ENCODE data around the gene INPP5B.
"Not testable (repeated sequence)": the region's sequence is repeated elsewhere in the genome, so short reads cannot be mapped to it uniquely, and the experiment has no call there.

The INPP5B gene

DNA sequence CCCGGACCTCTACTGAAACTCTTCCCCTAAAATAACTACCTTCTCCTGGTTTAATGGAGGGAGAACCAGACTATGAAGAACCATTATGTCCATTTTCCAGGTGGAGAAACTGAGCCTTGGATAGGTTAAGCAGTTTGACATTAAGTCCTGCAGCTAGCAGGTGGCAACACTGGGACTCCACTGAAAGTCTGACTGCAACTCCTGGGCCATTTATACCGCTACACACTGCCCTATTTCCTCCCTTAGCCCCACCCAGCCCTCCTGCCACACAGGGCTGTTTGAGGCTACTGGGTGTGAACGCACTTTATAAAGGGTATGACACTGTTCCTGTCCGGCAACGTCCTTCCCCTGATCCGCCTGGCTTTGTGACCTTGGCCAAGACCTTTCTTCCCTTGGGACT lies 511 bp upstream of the INPP5B start:
- no peak for DNase-seq

DNA sequence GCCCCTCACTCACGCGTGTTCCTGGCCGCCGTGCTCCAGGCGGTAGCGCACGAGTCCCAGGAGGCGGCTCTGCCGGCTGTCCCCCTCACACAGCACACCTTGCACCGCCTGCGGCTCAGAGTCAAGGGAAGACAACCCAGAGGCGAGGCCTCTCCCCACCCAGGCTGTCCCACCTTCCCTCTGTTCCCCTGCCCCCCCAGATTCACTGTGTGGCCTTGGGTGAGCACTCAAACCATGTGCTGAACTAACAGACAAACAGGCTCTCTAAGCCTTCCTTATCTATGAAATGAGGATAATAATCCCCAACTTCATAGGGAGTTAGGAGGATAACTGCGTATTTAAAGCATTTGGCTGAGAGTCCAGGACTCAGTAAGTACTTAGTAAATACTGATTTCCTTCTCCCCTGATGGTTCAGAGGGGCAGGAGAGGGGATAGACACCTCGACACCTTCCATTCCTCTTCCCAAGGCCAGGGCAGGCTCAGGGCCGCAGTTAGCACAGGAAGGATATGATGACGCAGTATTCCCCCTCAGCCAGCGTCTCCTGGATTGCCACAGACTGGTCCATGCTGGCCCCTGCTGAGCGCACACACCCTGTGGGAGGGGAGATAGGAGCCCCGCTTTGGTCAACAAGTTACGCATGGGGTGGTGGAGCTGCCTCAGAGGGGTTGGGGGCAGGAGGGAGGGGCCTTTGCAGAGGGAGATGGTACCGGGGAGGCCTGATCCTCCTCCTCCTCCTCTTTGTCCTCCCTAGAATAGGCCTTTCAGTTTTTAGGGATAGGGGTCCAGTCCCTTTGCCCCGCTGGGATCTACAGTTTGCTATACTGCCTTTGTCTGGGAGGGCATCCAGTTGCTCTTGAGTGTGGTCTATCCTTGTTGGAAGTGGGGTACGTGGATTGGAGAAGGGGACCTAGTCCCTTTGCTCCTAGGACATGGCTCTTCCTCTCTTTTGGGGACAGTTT lies 830 bp downstream of the INPP5B start:
- no peak for DNase-seq

DNA sequence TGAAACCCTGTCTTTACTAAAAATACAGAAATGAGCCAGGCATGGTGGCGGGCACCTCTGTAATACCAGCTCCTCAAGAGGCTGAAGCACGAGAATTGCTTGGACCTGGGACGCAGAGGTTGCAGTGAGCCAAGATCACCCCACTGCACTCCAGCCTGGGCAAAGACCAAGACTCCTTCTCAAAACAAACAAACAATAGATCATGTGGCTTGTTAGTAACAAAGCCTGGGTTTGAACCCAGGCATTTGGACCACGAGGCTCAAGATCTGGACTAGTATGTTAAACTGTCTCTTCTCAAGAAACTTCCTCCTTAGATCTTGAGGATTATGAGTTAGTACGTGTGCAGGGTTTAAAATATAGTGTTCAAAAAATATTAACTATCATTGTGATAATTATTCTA lies 1.6 kb downstream of the INPP5B start:
- DNase-seq = no peak

DNA sequence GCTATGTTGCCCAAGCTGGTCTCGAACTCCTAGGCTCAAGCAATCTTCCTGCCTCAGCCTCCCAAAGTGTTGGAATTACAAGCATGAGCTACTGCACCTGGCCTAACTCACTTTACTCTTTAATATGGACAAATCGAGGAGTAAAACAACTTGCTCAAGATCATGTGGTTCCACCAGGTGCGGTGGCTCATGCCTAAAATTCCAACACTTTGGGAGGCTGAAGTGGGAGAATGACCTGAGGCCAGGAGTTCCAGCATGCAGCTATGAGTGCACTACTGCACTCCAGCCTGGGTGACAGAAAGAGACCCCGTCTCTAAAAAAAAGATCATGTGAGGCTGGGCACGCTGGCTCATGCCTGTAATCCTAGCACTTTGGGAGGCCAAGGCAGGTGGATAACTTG lies 2.0 kb downstream of the INPP5B start:
- DNase-seq = no peak

DNA sequence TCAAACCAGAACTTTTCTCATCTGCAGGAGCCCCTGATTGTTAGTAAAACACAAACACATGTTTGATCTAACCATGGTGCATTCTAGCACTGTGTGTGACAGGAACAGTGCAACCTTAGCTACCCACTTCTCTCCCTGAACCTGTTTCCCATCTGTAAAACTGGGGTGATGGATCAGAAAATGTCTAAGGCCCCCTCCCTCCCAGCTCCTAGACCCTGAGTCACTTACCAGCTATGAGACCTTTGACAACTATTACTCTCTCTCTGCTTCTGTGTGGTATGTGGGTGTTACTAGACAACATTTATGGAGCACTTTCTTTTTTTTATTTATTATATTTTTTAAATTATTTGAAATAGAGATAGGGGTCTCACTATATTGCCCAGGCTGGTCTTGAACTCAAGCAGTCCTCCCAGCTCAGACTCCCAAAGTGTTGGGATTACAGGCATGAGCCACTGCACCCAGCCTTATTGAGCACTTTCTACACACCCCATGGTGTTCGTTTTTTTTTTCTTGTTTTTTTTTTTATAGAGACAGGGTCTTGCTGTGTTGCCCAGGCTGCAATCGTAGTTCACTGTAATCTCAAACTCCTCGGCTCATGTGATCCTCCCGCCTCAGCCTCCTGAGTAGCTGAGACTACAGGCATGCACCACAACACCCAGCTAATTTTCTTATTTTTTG lies 2.6 kb downstream of the INPP5B start:
- DNase-seq = no peak

DNA sequence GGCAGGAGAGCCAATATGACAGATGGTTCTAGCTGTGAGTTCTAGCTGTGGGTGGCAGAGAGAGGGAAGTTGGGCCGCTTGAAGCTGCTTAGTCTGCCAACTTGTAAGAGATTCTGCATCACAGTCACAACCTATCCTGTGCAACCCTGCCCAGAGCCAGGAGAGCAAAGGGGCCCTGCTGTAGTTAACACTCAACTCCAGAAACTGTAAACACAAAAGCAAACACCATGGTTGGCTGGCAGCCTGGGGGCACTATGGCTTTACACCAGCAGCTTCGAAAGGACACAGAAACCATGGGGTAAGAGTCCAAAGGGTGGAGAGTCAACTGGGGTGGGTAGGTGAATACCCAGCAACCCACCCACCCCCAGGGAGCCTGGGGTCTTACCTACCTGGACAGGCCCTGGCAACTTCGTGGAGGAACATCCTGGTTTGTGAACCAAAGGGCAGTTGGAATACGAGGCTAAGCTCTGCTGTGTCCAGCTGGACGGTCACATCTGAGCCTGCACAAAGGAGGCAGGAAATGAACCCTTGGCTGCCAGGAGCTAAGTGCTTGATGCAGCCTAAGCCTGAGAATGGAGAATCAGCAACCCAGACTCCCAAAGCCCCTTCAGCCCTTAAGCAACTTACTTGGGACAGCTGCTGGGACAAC lies 6.4 kb downstream of the INPP5B start:
- DNase-seq = no peak

DNA sequence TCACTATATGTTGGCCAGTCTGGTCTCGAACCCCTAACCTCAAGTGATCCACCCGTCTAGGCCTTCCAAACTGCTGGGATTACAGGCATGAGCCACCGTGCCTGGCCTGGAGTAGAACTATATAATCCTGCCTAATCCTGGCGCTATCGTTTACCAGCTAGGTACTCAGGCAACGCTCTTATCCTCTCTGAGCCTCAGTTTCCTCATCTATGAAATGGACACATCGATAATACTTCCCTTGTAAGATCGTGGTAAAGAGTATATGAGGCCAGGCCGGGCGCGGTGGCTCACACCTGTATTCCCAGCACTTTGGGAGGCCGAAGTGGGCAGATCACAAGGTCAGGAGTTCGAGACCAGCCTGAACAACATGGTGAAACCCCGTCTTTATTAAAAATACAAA lies 10.1 kb downstream of the INPP5B start:
- not testable (repeated sequence) for DNase-seq

DNA sequence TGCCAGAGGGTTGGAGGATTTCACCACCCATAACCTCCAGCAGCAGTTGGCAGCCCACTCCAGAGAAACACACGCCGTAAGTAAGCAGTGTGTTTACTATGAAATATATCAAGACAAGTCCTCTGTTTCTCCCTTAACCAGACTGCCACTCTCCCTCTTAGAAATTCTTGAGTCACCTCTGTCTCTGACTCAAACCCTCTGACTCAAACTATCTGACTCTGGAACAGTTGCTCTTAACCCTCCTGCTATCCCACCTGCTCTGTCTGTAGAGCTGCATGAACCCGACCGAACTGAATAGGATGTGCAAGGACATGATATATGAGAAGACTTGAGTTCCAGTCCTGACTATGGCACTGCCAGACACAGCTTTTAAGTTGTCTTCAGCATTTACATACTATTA lies 14.1 kb downstream of the INPP5B start:
- no peak for DNase-seq

DNA sequence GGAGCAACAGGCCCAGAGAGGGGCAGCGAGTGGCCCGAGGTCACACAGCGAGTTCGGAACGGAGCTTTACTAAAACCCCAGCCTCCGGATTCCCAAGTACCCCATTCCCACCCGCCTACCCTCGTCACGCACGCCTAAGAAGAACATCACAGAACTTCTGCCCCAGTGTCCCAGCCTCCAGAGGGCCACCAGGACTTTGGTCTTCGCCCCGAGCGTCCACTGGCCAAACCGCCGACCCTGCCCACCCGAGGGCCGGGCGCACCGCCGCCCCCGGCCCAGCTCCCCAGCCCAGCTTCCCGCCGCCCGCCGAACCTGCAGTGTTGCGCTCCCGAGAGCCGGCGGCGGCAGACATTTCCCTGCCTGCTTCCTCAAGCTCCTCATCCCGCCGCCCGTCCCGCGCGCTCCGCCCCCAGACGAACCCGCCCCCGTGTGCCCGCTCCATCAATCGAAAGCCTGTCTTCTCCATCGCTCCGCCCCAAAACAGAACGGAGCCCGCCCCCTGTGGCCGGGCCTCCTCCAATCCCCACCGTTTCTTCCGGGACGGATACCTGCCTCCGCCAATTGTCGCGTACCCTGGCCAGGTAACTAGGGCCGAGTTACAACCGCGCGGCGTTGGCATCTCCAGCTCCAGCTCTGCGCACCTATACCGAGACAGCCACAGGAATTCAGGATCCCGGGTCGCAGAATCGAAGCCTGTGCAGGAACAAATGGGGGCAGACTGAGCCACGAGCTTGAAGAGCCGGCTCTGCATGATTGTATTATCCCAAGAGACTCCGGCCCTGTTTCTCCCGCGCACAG lies 15.3 kb downstream of the INPP5B start:
- peak; percentile 79 to 96 for DNase-seq

DNA sequence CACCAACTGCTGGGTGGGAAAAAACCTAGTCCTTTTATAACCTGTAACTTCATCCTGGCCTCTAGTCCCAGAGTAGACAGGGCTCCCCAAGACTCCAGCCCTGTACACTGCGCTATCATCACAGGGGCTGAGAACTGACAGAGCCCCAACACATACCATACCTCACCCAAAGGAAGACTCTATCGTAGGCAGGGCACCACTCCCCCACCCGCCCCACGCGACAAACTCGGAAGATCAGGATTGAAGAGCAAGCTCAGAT lies 15.8 kb downstream of the INPP5B start:
- no peak for DNase-seq

DNA sequence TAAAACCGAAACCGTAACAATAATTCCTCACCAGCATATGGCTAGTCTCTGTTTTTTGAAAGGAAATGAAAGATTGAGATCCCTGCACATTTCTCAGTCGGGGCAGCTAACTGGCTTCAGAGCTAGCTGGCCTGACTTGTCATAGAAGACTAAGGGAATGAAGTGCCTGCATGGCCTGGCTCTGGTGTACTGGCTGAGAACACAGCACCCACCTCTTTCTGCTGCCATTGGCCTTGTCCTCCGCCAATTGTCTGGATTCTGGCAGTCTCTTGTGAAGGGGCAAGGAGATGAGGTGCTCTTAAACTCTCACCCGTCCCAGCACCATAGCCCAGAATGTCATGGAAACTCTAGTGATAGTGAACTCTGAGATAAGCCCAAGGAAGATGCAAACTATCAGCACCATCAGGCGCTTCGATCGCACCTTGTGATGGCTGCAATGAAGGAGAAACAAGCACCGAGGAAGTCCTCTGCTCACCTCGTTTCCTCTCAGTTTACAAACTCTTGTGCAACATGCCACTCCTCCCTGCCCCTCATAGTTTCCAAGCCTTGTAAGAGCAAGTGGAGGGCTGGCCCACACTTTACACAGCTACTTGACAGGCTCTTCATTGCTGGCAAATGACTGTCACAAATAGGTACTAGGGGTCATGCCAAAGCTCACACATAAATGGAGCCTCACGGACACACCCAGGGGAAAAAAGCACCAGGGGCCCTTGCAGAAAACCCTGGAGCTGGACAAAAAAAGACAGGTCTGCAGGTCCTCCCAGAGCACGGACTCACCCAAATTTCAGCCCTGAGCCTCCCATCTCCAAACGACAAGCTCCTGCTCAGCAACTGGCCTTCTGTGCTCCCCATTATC lies 16.4 kb downstream of the INPP5B start:
- DNase-seq = no peak

DNA sequence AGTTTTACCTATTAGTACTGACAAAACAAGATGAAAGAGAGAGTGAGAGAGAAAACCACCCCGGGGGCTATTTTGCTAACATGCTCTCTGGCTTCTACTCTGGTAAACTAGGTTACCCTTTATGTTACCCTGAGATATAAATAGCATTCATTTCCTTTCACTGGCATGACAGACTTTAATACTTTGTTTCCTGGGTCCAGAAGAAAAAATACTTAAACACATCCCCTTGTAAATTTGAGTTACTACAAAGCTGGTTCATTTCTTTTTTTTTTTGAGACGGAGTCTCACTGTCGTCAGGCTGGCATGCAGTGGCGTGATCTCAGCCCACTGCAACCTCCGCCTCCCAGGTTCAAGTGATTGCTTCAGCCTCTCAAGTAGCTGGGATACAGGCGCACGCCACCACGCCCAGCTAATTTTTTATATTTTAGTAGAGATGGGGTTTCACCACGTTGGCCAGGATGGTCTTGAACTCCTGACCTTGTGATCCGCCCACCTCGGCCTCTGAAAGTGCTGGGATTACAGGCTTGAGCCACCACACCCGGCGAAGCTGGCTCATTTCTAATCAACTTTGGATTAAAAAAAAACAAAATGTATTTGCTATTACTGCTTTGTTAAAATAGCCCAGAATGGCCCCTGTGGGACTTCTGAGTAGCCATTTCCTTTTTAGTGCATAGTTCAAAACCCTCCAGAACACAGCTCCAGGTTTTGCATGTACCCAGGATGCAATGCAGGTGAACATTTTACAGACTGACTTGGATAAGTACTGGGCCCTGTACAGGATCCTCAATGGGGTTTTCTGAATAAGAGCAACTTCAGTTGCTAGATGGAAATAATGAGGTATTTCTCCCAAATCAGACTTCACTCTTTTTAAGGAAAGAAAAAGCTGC lies 20.6 kb downstream of the INPP5B start:
- DNase-seq = no peak

DNA sequence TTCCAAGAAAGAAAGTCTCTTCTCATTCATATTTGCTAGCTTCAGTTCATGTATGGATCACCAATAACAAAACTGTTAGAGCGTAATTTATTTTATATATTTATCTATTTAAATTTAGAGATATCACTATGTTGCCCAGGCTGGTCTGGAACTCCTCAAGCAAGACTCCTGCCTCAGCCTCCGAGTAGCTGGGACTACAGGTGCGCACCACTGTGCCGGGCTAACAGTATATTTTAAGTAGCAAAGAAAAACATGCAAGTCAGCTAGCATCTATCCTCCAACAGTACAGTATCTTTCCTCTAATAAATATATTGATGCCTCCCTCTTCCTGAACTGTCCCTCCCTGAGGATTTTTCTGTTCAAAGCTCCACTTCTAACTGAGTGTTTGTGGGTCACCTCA lies 21.5 kb downstream of the INPP5B start:
- DNase-seq = no peak

DNA sequence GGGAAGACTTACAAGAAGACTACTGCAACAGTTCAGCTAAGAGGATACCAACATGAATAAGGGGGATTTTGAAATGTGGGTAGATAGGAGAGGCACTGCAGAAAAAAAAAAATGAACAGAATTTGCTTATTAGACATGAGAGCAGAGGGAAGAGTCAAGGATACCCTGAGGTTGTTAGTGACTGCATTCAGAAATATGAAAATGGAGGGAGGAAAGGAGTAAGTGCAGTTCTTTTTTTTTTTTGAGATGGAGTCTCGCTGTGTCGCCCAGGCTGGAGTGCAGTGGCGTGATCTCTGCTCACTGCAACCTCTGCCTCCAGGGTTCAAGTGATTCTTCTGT lies 23.3 kb downstream of the INPP5B start:
- no peak for DNase-seq

DNA sequence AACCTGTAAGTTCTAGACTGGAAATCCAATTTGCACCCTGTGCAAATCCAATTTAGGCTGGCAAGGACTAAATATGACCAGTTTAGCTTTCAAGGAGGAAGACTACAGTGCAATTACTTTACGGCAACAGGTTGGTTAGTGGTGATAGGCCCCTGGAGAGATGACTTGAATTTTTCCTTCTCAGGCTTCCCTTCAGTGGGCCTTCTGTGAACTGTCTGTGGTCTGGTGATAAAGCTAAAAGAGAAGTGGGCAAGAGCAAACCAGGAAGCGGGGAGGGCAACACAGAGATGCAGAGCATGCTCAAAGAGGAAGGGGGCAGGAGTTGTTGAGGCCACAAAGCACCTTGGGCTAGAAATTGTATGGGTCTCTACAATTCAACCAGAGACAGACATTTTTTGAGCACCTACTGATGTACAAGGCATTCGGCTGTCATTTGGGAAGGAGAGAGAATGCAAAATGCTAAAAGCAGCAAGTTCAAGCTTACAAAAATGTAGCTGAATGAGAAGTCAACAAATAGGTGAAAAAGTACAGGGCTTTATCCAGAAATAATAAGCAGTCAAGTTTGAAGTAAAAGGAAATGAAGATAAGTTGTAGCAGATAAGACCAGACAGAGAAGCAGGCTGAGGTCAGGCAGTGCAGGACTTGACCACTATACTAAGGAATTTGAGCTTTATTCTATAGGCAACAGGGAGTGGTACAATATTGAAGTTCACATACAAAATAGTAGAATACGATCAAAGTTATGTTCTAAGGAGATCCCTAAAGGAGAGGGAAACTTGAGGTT lies 23.9 kb downstream of the INPP5B start:
- peak in 1 of 2 donors; percentile 98 for DNase-seq

DNA sequence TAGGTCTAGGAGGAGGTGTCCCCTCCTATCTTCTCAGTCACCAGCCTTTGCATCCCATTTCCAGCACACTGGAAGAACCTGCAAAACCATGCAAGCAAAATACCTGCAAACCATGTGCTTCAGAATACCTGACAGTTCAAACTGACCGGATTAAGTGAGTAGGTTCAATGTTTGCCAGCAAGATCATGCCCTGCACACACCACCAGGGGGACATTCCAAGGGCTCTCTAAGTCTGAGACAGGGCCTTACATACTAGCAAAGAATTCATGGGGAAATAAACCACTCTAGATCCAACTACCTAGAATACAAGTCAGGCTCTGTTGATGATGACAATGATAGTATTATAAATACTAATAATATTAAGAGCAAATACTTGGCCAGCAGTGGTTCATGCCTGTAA lies 27.6 kb downstream of the INPP5B start:
- DNase-seq = no peak

DNA sequence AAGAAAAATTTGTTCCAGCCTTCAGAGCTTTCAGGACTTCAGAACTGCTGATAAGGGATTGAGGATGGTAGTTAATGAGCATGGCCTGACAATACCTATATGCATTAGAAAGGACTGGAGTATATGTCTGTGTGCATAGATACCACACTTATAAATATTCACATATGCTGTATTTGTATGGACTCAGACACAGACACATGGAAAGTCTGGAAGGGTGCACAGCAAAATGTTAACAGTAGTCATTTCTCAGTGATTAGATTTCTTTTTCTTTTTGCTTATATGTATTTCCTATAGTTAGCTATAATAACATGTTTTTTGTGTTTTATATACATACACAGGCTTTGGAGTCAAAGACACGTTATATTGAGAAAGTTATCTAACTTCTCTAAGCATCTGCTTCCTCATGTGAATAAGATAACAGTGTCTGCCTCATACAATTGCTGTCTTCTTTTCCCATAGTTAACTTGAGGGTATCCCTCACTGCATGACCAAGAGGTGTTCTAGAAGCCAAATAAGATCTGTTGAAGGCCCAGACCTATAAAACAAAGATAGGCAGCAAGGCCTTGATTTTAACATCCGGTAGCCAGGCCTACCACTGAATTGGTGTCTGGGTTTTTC lies 31.3 kb downstream of the INPP5B start:
- no peak for DNase-seq

DNA sequence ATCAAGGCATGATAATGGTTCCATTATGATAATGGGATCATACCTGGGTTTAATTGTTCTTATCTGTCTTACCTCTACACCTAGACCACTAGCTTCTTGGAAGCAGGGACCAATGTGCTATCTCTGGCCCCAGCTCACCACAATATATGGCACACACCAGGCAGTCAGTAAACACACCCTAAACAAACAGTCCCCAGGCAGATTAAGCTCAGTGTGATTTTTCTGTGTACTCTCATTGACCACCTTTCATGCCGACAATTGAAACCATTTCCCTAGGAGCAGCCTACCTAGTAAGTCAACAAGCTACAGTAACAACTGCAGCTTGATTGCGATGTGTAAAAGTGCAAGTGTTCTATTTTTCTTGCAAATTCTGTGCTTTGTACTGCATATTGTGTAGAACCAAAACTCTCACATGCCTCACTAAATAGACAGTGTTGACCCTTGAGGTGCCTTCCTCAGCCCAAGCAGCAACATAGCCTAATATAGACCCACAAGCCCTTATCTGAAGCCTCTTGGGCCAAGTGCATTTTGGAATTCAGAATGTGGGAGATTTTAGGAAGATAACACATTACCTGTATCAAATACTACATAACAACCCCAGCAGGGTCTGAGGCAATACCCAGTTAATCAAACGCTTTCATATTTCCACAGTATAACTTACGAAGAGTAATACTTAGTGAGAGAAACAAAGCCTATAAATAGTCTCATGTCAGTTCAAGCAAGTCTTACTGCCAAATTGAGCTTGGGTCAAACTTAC lies 32.0 kb downstream of the INPP5B start:
- DNase-seq = no peak

DNA sequence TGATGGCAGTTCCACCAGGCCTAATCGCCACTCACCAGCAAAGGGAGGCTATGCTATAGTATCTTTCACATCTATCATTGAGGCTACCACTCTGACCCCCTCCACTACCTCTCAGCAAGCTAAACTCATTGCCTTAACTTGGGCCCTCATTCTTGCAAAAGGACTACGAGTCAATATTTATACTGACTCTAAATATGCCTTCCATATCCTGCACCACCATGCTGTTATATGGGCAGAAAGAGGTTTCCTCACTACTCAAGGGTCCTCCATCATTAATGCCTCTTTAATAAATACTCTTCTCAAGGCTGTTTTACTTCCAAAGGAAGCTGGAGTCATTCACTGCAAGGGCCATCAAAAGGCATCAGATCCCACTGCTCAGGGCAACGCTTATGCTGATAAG lies 35.4 kb downstream of the INPP5B start:
- not testable (repeated sequence) for DNase-seq

All from bone marrow (tissue), 2 donors.